ENCODE results near the gene ATP9A.
"Not testable (repeated sequence)": the region's sequence is repeated elsewhere in the genome, so short reads cannot be mapped to it uniquely, and the experiment has no call there.

The ATP9A gene

GRCh38 chr20:51752343-51752951 lies 15.7 kb downstream of the ATP9A start:
- H3K4me1 Mint-ChIP-seq (ENCODE audit: low read depth), result peaks cover 5% of the 10 kb centered on the region
- H3K27ac Mint-ChIP-seq, result no peak overlapping the region
- no peaks in the 10 kb centered on the region for H3K36me3 Mint-ChIP-seq (ENCODE audit: low read depth)
- no peaks in the 10 kb centered on the region for H3K9me3 Mint-ChIP-seq
- H3K27me3 Mint-ChIP-seq, result no peaks in the 10 kb centered on the region
- no peak overlapping the region for H3K4me3 Mint-ChIP-seq
- intact Hi-C loops (cut with micrococcal nuclease), result no loop called here

DNA sequence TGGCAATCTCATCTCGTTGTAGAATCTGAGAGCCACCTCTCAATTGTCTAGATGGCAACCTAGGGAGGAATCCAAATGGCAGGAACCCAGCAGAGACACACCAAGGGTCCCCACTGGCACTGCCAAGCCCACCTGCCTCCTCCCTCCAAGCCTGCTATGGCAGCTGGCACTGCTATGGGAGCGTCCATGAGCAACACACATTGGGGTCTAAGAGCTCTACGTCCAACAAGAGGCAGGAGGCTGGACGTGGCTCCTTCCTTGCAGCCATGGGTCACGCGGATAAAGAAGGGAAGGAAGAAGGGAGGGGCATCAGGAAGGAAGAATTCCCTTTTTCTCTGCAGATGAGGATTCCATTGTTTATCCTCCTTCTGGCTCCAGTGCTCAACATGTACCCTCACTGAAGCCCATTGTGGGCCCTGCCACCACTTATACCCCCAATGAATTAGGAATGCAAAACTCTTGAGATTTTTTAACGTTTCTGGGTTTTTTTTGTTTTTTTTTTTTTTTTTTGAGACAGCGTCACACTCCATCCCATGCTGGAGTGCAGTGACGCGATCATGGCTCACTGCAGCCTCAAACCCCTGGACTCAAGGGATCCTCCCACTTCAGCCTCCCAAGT lies 17.3 kb downstream of the ATP9A start:
- Mint-ChIP-seq H3K9me3 (no peaks in the 10 kb centered on the region), H3K27me3 (no peaks in the 10 kb centered on the region), H3K36me3 (ENCODE audit: low read depth) (no peaks in the 10 kb centered on the region), H3K4me1 (ENCODE audit: low read depth) (peaks cover 5% of the 10 kb centered on the region), H3K27ac (no peak overlapping the region), H3K4me3 (no peak overlapping the region)
- intact Hi-C loops (cut with micrococcal nuclease), result no loop called here

- Mint-ChIP-seq H3K4me3 (no peak overlapping the region), H3K4me1 (ENCODE audit: low read depth) (peaks cover 5% of the 10 kb centered on the region), H3K9me3 (no peaks in the 10 kb centered on the region), H3K36me3 (ENCODE audit: low read depth) (no peaks in the 10 kb centered on the region), H3K27ac (no peak overlapping the region), H3K27me3 (no peaks in the 10 kb centered on the region)
- intact Hi-C loops (cut with micrococcal nuclease), result no loop called here
Measured at GRCh38 chr20:51750037-51750769, 18.0 kb downstream of the ATP9A start.

DNA sequence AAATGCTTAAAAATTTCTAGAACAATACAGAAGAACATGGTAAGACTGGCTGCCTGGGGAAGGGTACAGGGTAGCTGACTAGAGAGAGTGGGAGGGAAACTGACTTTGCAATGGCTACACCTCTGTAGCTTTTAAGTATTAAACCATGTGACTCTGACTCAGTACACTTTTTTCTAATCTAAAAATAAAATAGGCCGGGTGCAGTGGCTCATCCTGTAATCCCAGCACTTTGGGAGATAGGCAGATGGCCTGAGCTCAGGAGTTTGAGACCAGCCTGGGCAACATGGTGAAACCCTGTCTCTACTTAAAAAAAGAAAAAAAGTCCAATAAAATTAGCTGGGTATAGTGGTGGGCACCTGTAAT lies 18.5 kb downstream of the ATP9A start:
- Mint-ChIP-seq H3K36me3 (ENCODE audit: low read depth) (no peaks in the 10 kb centered on the region), H3K4me3 (no peak overlapping the region), H3K27ac (no peak overlapping the region), H3K4me1 (ENCODE audit: low read depth) (peaks cover 5% of the 10 kb centered on the region), H3K9me3 (no peaks in the 10 kb centered on the region), H3K27me3 (no peaks in the 10 kb centered on the region)
- intact Hi-C loops (cut with micrococcal nuclease), result no loop called here

DNA sequence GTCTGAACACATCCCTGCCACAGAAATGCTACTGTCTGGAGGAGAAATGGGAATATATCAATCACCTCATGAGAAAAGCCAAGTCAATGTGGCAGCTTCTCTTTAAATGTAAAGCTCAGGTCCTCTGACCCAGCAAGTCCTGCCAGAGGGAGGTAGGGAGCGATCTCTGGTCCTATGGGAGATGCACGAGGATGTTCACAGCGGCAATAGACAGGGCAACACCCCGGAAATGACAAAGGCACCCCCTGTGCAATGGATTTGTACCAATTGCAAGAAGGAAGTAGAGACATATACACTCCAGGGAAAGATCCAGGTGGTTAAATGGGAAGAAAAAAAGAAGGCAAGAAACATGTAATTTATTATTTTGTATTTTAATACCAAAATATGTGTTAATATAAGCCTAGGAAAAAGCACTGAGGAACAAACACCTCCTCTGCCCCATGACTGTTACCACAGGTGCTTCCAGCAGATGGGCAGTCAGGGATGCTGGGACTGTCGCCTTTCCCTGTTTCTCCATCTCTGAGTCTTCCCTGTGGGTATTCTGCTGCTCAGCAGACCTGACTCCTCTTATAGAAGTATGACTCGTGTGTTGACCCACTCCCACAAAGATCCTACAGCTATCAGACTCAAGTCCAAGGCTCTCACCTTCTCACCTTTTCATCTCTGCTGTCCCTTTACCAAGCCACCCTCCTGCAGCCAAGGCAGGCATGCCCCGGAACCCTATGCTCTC lies 20.8 kb downstream of the ATP9A start:
- H3K27me3 Mint-ChIP-seq, result no peaks in the 10 kb centered on the region
- H3K9me3 Mint-ChIP-seq, result no peaks in the 10 kb centered on the region
- H3K4me1 Mint-ChIP-seq (ENCODE audit: low read depth), result peaks cover 11% of the 10 kb centered on the region
- H3K4me3 Mint-ChIP-seq, result no peak overlapping the region
- no peaks in the 10 kb centered on the region for H3K36me3 Mint-ChIP-seq (ENCODE audit: low read depth)
- no peak overlapping the region for H3K27ac Mint-ChIP-seq
- intact Hi-C loops (cut with micrococcal nuclease), result no loop called here

DNA sequence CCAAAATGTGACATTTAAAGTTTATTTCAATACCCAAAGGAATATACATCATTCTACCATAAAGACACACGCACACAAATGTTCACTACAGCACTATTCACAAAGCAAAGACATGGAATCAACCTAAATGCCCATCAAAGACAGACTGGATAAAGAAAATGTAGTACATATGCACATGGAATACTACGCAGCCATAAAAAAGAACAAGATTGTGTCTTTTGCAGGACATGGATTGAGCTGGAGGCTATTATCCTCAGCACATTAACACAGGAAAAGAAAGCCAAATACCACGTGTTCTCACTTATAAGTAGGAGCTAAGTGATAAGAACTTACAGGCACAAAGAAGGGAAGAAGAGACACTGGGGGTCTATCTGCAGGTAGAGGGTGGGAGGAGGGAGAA lies 22.4 kb downstream of the ATP9A start:
- Mint-ChIP-seq H3K9me3 (no peaks in the 10 kb centered on the region), H3K36me3 (ENCODE audit: low read depth) (no peaks in the 10 kb centered on the region), H3K27me3 (no peaks in the 10 kb centered on the region), H3K27ac (no peak overlapping the region), H3K4me3 (no peak overlapping the region), H3K4me1 (ENCODE audit: low read depth) (peaks cover 11% of the 10 kb centered on the region)
- intact Hi-C loops (cut with micrococcal nuclease), result no loop called here

DNA sequence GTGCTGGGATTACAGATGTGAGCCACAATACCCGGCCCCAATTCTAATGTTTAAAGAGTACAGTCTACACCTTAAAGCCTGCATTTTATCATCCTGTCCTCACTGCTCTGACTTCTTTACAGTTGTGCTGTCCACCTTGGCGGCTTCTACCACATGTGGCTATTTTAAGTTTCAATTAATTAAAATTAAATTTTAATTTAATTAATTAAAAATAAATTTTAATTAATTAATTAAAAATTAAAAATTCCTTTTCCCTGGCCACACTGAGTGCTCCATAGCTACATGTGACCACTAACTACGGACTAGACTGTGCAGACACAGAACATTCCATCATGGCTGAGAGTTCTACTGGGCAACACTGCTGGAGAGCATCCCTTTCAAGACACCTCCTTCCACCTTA lies 27.4 kb downstream of the ATP9A start:
- Mint-ChIP-seq H3K9me3 (no peaks in the 10 kb centered on the region), H3K36me3 (ENCODE audit: low read depth) (no peaks in the 10 kb centered on the region), H3K4me3 (no peak overlapping the region), H3K27me3 (no peaks in the 10 kb centered on the region), H3K27ac (no peak overlapping the region), H3K4me1 (ENCODE audit: low read depth) (peaks cover 10% of the 10 kb centered on the region)
- intact Hi-C loops (cut with micrococcal nuclease), result no loop called here

DNA sequence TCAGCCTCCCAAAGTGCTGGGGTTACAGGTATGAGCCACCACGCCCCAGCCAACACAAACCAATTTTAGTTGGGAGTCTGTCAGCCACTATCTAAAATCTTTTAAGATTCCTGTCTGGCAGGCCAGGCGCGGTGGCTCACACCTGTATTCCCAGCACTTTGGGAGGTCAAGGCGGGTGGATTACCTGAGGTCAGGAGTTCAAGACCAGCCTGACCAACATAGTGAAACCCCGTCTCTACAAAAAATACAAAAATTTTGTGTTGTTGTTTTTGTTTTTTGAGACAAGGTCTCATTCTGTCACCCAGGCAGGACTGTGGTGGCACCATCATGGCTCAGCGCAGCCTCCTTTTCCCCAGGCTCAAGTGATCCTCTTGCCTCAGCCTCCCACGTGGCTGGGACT lies 27.9 kb downstream of the ATP9A start:
- H3K27ac Mint-ChIP-seq; H3K4me3 Mint-ChIP-seq; H3K27me3 Mint-ChIP-seq; H3K36me3 Mint-ChIP-seq (ENCODE audit: low read depth); H3K9me3 Mint-ChIP-seq; intact Hi-C loops (cut with micrococcal nuclease): not testable (repeated sequence)
- H3K4me1 Mint-ChIP-seq (ENCODE audit: low read depth), result peaks cover 11% of the 10 kb centered on the region

DNA sequence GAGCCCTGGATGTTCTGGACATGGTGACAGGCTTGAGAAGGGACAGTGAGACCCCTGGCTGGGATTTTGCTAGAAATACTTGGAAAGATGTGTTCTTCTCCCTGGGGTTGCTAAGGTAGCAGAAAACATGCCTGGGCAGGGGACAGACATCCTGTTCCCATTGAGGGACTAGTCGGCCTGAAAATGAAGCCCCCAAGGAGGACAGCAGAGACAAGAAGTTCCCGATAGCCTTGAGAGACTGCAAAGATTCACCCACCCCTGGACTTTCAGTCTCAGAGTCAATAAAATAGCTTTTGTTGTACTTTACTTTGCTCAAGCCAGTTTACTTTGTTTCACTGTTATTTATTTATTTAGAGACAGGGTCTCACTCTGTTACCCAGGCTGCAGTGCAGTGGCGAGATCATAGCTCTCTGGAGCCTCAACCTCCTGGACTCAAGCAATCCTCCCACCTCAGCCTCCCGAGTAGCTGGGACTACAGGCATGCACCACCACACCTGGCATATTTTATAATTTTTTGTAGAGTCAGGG lies 28.4 kb downstream of the ATP9A start:
- H3K9me3 Mint-ChIP-seq, result no peaks in the 10 kb centered on the region
- no peaks in the 10 kb centered on the region for H3K36me3 Mint-ChIP-seq (ENCODE audit: low read depth)
- peaks cover 11% of the 10 kb centered on the region for H3K4me1 Mint-ChIP-seq (ENCODE audit: low read depth)
- no peaks in the 10 kb centered on the region for H3K27me3 Mint-ChIP-seq
- H3K27ac Mint-ChIP-seq, result no peak overlapping the region
- no peak overlapping the region for H3K4me3 Mint-ChIP-seq
- intact Hi-C loops (cut with micrococcal nuclease), result no loop called here

- H3K4me1 Mint-ChIP-seq (ENCODE audit: low read depth), result peaks cover 11% of the 10 kb centered on the region
- H3K4me3 Mint-ChIP-seq, result no peak overlapping the region
- H3K9me3 Mint-ChIP-seq, result no peaks in the 10 kb centered on the region
- H3K36me3 Mint-ChIP-seq (ENCODE audit: low read depth), result no peaks in the 10 kb centered on the region
- intact Hi-C loops (cut with micrococcal nuclease), result no loop called here
- H3K27me3 Mint-ChIP-seq, result no peaks in the 10 kb centered on the region
- no peak overlapping the region for H3K27ac Mint-ChIP-seq
Measured at GRCh38 chr20:51738877-51739447, 29.2 kb downstream of the ATP9A start.

GRCh38 chr20:51738261-51738660 lies 29.9 kb downstream of the ATP9A start:
- H3K4me3 Mint-ChIP-seq; H3K9me3 Mint-ChIP-seq; H3K36me3 Mint-ChIP-seq (ENCODE audit: low read depth); intact Hi-C loops (cut with micrococcal nuclease); H3K27ac Mint-ChIP-seq; H3K27me3 Mint-ChIP-seq: not testable (repeated sequence)
- H3K4me1 Mint-ChIP-seq (ENCODE audit: low read depth), result peaks cover 11% of the 10 kb centered on the region

- Mint-ChIP-seq H3K9me3 (no peaks in the 10 kb centered on the region), H3K27me3 (no peaks in the 10 kb centered on the region), H3K4me1 (ENCODE audit: low read depth) (peaks cover 14% of the 10 kb centered on the region), H3K27ac (no peak overlapping the region), H3K4me3 (no peak overlapping the region), H3K36me3 (ENCODE audit: low read depth) (no peaks in the 10 kb centered on the region)
- intact Hi-C loops (cut with micrococcal nuclease), result no loop called here
Measured at GRCh38 chr20:51736947-51737346, 31.2 kb downstream of the ATP9A start.

GRCh38 chr20:51735728-51736600 lies 32.2 kb downstream of the ATP9A start:
- peaks cover 14% of the 10 kb centered on the region for H3K4me1 Mint-ChIP-seq (ENCODE audit: low read depth)
- intact Hi-C loops (cut with micrococcal nuclease), result no loop called here
- no peaks in the 10 kb centered on the region for H3K36me3 Mint-ChIP-seq (ENCODE audit: low read depth)
- H3K4me3 Mint-ChIP-seq, result no peak overlapping the region
- no peak overlapping the region for H3K27ac Mint-ChIP-seq
- H3K9me3 Mint-ChIP-seq, result no peaks in the 10 kb centered on the region
- no peaks in the 10 kb centered on the region for H3K27me3 Mint-ChIP-seq
